BJ (cell line): ENCODE data around the gene EDEM2. TPM values are rescaled to one million over a fixed set of nuclear protein-coding genes. Genes with fewer than 3 reads are reported as not detected.
A peak's percentile ranks its signal among the peaks of the same experiment; 100 is the strongest.
"Not testable (repeated sequence)": the region's sequence is repeated elsewhere in the genome, so short reads cannot be mapped to it uniquely, and the experiment has no call there.

Source experiments
- CTCF ChIA-PET: fragments of 350-600 bp; formaldehyde crosslinking; extraction: SDS; loops from one replicate; lab custom pipeline; 2021; ENCODE audit warnings: antibody characterized with exemption, inconsistent platforms; lab: Yijun Ruan, JAX
- POLR2A ChIA-PET: fragments of 300-600 bp; sonication (Branson Sonifier 250); formaldehyde crosslinking; extraction: SDS; loops from one replicate; lab custom pipeline; 2021; ENCODE audit warnings: antibody characterized with exemption; lab: Charles Lee
- DNase-seq: peaks from one replicate; pipeline ENCODE4 v3.0.0-alpha.2; 2011; ENCODE audit warnings: low read depth
- H3K27me3 ChIP-seq: 2 replicates; pipeline ENCODE4 v1.6.0; 2011; ENCODE audit warnings: low read length; ENCODE audit not compliant: control insufficient read depth, insufficient read depth
- H3K36me3 ChIP-seq: 2 replicates; pipeline ENCODE4 v1.5.1; 2011; ENCODE audit warnings: low read length; ENCODE audit not compliant: control insufficient read depth, insufficient read depth
- H3K4me3 ChIP-seq: 2 replicates; pipeline ENCODE4 v1.5.1; 2011; ENCODE audit warnings: low read depth, mild to moderate bottlenecking, control low read depth, low read length
- polyA minus RNA-seq: library from RNA; depleted of rRNA, polyadenylated mRNA; stranded (reverse); fragments of >200 nt; gene quantifications from 2 replicates; pipeline ENCODE4 v1.2.3, GENCODE V29; 2011; rRNA and poly(A)+ RNA removed
- polyA plus RNA-seq: library from polyadenylated mRNA; depleted of rRNA; stranded (reverse); fragments of >200 nt; gene quantifications from 2 replicates; pipeline ENCODE4 v1.2.3, GENCODE V29; 2011; rRNA removed
- TF ChIP-seq, protein P1 (sequence below): IDR thresholded peaks from 2 replicates; pipeline ENCODE4 v1.5.1; 2011; ENCODE audit warnings: low read depth, mild to moderate bottlenecking, control low read depth, inconsistent platforms, low read length, moderate library complexity; ENCODE audit not compliant: insufficient read depth

Gene EDEM2, protein sequence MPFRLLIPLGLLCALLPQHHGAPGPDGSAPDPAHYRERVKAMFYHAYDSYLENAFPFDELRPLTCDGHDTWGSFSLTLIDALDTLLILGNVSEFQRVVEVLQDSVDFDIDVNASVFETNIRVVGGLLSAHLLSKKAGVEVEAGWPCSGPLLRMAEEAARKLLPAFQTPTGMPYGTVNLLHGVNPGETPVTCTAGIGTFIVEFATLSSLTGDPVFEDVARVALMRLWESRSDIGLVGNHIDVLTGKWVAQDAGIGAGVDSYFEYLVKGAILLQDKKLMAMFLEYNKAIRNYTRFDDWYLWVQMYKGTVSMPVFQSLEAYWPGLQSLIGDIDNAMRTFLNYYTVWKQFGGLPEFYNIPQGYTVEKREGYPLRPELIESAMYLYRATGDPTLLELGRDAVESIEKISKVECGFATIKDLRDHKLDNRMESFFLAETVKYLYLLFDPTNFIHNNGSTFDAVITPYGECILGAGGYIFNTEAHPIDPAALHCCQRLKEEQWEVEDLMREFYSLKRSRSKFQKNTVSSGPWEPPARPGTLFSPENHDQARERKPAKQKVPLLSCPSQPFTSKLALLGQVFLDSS
- polyA plus RNA-seq (17.7 and 24.7 TPM in 2 replicates), polyA minus RNA-seq (10.0 and 10.2 TPM in 2 replicates)

DNA sequence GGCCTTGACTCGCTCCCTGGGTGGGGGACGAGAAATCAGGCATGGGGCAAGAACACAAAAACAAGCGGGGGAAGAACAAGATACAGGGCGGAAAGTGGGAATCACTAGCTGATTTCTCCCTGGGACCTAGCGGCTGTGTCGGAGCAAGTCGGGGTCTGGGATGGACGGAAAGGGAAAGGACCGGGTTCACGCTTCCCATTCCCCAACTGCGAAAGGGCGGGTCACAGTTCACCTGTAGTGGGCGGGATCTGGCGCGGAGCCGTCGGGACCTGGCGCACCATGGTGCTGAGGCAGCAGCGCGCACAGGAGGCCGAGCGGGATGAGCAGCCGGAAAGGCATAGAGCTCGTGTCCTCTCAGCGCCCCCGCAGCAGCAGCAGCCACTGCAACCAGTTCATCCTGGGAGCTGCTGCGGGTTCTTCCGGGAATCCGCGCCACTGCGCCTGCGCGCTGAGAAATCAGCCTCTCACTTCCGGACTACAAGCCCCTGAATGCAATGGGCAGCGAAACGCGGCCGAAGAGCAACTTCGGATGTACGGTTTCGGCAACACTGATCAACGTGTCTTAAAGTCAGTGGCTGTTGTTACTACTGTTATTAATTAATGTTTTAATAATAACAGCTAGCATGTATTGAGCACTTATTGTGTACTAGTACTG lies at the start of gene EDEM2:
Gene EDEM2 (minus strand): TSS at position 417 of the 655 bp plus-strand sequence. CDS start 78 bp downstream, at position 339.
- Histone ChIP-seq H3K27me3 (no peaks in the 10 kb centered on the region), H3K36me3 (peaks cover 1% of the 10 kb centered on the region; the same call in 1 of the 2 replicates), H3K4me3 (peak within 1 kb of the TSS; percentile 80)
- TF ChIP-seq, protein P1, sequence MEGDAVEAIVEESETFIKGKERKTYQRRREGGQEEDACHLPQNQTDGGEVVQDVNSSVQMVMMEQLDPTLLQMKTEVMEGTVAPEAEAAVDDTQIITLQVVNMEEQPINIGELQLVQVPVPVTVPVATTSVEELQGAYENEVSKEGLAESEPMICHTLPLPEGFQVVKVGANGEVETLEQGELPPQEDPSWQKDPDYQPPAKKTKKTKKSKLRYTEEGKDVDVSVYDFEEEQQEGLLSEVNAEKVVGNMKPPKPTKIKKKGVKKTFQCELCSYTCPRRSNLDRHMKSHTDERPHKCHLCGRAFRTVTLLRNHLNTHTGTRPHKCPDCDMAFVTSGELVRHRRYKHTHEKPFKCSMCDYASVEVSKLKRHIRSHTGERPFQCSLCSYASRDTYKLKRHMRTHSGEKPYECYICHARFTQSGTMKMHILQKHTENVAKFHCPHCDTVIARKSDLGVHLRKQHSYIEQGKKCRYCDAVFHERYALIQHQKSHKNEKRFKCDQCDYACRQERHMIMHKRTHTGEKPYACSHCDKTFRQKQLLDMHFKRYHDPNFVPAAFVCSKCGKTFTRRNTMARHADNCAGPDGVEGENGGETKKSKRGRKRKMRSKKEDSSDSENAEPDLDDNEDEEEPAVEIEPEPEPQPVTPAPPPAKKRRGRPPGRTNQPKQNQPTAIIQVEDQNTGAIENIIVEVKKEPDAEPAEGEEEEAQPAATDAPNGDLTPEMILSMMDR = no peak
- POLR2A ChIA-PET = interaction anchor here (0.5 to 0.6 kb wide), 2 partner anchors 34 to 133 kb away, joined by 3 to 4 read pairs; no protein-coding TSS in a partner anchor
- peak; percentile 83 for DNase-seq
- CTCF ChIA-PET = interaction anchor here (0.7 to 4.1 kb wide), 17 partner anchors 15 to 295 kb away, joined by 3 to 48 read pairs (median 5); no protein-coding TSS in a partner anchor

DNA sequence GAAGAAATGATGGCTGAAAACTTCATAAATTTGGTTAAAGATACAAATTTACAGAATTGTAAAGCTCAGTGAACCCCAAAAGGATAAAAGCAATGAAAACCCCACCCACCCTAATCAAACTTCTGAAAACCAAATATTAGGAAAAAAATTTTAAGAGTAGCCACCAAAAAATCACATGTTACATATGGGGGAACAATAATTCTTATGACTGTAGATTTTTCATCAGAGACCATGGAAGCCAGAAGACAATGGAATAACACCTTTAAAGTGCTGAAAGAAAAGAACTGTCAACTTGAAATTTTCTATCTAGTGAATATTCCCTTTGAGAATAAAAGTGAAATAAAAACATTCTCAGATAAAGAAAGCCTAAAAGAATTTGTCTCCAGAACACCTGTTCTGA lies 49.2 kb upstream of the EDEM2 start:
- TF ChIP-seq, protein P1 = no peak
- DNase-seq = no peak
- Histone ChIP-seq H3K27me3 (no peaks in the 10 kb centered on the region), H3K36me3 (no peaks in the 10 kb centered on the region), H3K4me3 (no peak overlapping the region)
- ChIA-PET CTCF (interaction anchor here (1.0 kb wide), 1 partner anchor 12 kb away, joined by 3 read pairs; no protein-coding TSS in a partner anchor), POLR2A (interaction anchor here (0.7 kb wide), 1 partner anchor 759 kb away, joined by 5 read pairs; no protein-coding TSS in a partner anchor)

DNA sequence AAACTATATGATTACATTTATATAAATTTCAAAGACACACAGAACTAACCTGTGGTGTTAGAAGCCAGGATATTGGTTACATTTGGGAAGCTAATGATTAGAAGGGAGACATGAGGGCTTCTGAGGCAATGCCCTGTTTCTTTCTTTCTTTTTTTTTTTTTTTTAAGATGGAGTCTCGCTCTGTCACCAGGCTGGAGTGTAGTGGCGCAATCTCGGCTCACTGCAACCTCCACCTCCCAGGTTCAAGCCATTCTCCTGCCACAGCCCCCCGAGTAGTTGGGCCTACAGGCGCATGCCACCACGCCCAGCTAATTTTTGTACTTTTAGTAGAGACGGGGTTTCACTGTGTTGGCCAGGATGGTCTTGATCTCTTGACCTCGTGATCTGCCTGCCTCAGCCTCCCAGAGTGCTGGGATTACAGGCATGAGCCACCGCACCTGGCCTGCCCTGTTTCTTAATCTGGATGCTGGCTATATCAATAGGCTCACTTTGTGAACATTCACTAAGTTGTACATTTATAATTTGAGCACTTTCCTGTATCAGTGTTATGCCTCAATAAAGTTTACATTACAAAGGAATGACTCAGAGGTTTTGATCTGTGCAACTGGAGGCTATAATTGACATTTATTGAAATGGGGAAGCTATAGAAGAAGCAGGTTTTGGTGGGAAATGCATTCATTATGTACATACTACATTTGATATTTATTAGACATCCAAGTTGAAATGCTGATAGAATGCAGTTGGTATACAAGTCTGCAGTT lies 46.1 kb upstream of the EDEM2 start:
- H3K36me3 ChIP-seq, DNase-seq, H3K4me3 ChIP-seq, H3K27me3 ChIP-seq, POLR2A ChIA-PET: not testable (repeated sequence)
- CTCF ChIA-PET = interaction anchor here (0.7 to 1.7 kb wide), 5 partner anchors 16 to 344 kb away, joined by 3 to 5 read pairs (median 4); partner anchors contain the start of gene EDEM2

DNA sequence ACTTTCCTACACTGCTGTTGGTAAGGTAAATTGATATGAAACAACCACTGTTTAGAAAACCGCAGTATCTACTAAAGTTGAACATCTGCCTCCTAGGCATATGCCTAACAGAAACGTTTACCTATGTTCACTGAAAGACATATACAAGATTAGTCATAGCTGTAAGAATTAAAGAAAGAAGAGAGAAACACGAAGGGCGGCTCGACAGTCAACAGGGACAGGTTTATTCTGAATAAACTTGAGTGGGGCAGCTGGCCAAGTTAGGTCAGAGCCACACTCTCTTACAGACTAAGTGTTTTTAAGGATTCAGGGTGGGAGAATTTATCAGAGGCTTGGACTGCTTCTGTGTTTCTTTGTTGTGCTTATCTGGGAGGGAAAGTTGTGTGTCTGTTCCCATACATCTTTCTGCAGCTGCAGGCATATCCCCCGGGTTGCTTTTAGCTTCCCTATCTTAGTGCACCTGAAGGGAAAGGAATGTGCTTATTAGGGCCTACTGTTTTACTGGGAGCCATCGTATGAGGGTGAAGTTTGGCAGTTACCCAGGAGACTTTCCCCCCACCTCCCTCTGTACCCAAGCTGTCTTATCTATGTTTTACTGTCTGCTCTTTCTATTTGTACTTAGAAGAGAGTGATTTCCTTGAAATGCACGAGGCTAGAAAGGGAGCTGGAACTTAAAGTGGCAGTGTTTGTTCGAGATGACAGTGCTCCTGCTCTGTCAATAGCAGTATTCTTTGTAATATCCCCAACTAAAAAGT lies 45.2 kb upstream of the EDEM2 start:
- Histone ChIP-seq H3K4me3 (no peak overlapping the region), H3K27me3 (no peaks in the 10 kb centered on the region), H3K36me3 (no peaks in the 10 kb centered on the region)
- CTCF ChIA-PET = no interaction called here
- TF ChIP-seq, protein P1 = no peak
- POLR2A ChIA-PET = no interaction called here
- DNase-seq = no peak
